ENCODE results near the gene ZNF568.

The ZNF568 gene

GRCh38 chr19:36972571-36972970 is 56.4 kb downstream of the ZNF568 start (continued):
- TF ChIP-seq ZNF660 (tag by site-specific recombination; IDR thresholded peaks at IDR 0.05) (no peak), KLF16 (tag by site-specific recombination; IDR thresholded peaks at IDR 0.05) (no peak)

- Histone ChIP-seq H3K9me3 (ENCODE audit: control insufficient read depth, insufficient read depth, low read depth, low read length) (peaks cover 10% of the 10 kb centered on the region), H3K36me3 (ENCODE audit: control insufficient read depth in 2 of 2, insufficient read depth in 1 of 2, low read length in 2 of 2) (peaks cover 5 to 11% of the 10 kb centered on the region in 2 experiments), H3K27ac (ENCODE audit: extremely low read depth, low read depth, low read length) (no peak overlapping the region), H3K4me1 (ENCODE audit: control insufficient read depth, insufficient read depth, low read length) (no peaks in the 10 kb centered on the region), H3K4me3 (ENCODE audit: low read depth, low read length) (peak overlapping the region; percentile 43)
- POLR2A ChIA-PET = no interaction called here
- TF ChIP-seq FEZF1 (tag by site-specific recombination; IDR thresholded peaks at IDR 0.05) (no peak), HOXC10 (CRISPR knock-in tag; IDR thresholded peaks at IDR 0.05) (no peak)
- CTCF ChIA-PET = interaction anchor here (0.6 to 1.2 kb wide), 10 partner anchors 8 to 758 kb away, joined by 3 to 6 read pairs (median 3); partner anchors contain the start of gene ZNF146
Observed at GRCh38 chr19:36973021-36973843, 57.1 kb downstream of the ZNF568 start.

- POLR2A ChIA-PET = no interaction called here
- no peaks in the 10 kb centered on the region for H3K4me1 ChIP-seq (ENCODE audit: control insufficient read depth, insufficient read depth, low read length)
- H3K27ac ChIP-seq (ENCODE audit: extremely low read depth, low read depth, low read length) = no peak overlapping the region
- peaks cover 5 to 15% of the 10 kb centered on the region in 2 experiments for H3K36me3 ChIP-seq (ENCODE audit: control insufficient read depth in 2 of 2, insufficient read depth in 1 of 2, low read length in 2 of 2)
- H3K9me3 ChIP-seq (ENCODE audit: control insufficient read depth, insufficient read depth, low read depth, low read length) = peaks cover 12% of the 10 kb centered on the region
- CTCF ChIA-PET = interaction anchor here (0.6 to 1.2 kb wide), 3 partner anchors 11 to 155 kb away, joined by 3 to 5 read pairs (median 3); no protein-coding TSS in a partner anchor
- no peak overlapping the region for H3K4me3 ChIP-seq (ENCODE audit: low read depth, low read length)
- TF ChIP-seq AEBP2 (tag by site-specific recombination; IDR thresholded peaks at IDR 0.05; ENCODE audit: borderline replicate concordance) (no peak), ZBTB1 (tag by site-specific recombination; IDR thresholded peaks at IDR 0.05) (no peak), ZNF280C (tag by site-specific recombination; IDR thresholded peaks at IDR 0.05) (no peak), PRDM2 (tag by site-specific recombination; IDR thresholded peaks at IDR 0.05; ENCODE audit: borderline replicate concordance) (no peak), ZNF776 (tag by site-specific recombination; IDR thresholded peaks at IDR 0.05; ENCODE audit: borderline replicate concordance) (no peak), HOXA7 (CRISPR knock-in tag; IDR thresholded peaks at IDR 0.05; ENCODE audit: borderline replicate concordance) (no peak), ZNF239 (tag by site-specific recombination; IDR thresholded peaks at IDR 0.05) (no peak), ZNF184 (tag by site-specific recombination; IDR thresholded peaks at IDR 0.05) (no peak), KLF9 (tag by site-specific recombination; IDR thresholded peaks at IDR 0.05; ENCODE audit: low read depth) (no peak), IKZF3 (tag by site-specific recombination; IDR thresholded peaks at IDR 0.05) (no peak), ZNF335 (tag by site-specific recombination; conservative IDR thresholded peaks at IDR 0.05) (no peak), ZNF354C (tag by site-specific recombination; IDR thresholded peaks at IDR 0.05; ENCODE audit: borderline replicate concordance, low read depth) (no peak), ZNF274 (IDR thresholded peaks at IDR 0.05; ENCODE audit: low read length) (no peak), ZNF274 (tag by site-specific recombination; IDR thresholded peaks at IDR 0.05; ENCODE audit: borderline replicate concordance) (no peak), RBAK (tag by site-specific recombination; IDR thresholded peaks at IDR 0.05) (no peak), ZNF398 (tag by site-specific recombination; IDR thresholded peaks at IDR 0.05) (no peak), ZNF560 (tag by site-specific recombination; IDR thresholded peaks at IDR 0.05; ENCODE audit: borderline replicate concordance) (no peak)
Observed at GRCh38 chr19:36973844-36974195, 57.7 kb downstream of the ZNF568 start.

All from HEK293 (cell line).